IPS-20b (cell line): ENCODE data around the gene TRPM3.

Experiments used
- H3K27ac ChIP-seq: one replicate; pipeline ENCODE4 v1.5.1; 2013; ENCODE audit warnings: low read length
- H3K27me3 ChIP-seq: 2 replicates; pipeline ENCODE4 v1.6.1; 2013; ENCODE audit warnings: mild to moderate bottlenecking, low read length, inconsistent platforms; ENCODE audit not compliant: insufficient read depth
- H3K36me3 ChIP-seq: 2 replicates; pipeline ENCODE4 v1.6.1; 2013; ENCODE audit warnings: low read depth, mild to moderate bottlenecking, inconsistent platforms, low read length, moderate library complexity; ENCODE audit not compliant: insufficient read depth
- H3K4me1 ChIP-seq: 2 replicates; pipeline ENCODE4 v1.6.1; 2013; ENCODE audit warnings: mild to moderate bottlenecking, control low read depth, inconsistent platforms, low read length, moderate library complexity; ENCODE audit not compliant: insufficient read depth
- H3K4me3 ChIP-seq: 2 replicates; pipeline ENCODE4 v1.5.1; 2013; ENCODE audit warnings: mild to moderate bottlenecking, low read length, inconsistent platforms
- H3K9ac ChIP-seq: 2 replicates; pipeline ENCODE4 v1.6.1; 2013; ENCODE audit warnings: low read depth, mild to moderate bottlenecking, inconsistent platforms, low read length, moderate library complexity
- H3K9me3 ChIP-seq: 2 replicates; pipeline ENCODE4 v1.6.1; 2013; ENCODE audit warnings: mild to moderate bottlenecking, low read depth, low read length, inconsistent platforms; ENCODE audit not compliant: insufficient read depth

Gene TRPM3

GRCh38 chr9:70588381-70588780 is 533.0 kb downstream of the TRPM3 start:
- Histone ChIP-seq H3K36me3 (no peaks in the 10 kb centered on the region), H3K4me3 (no peak overlapping the region), H3K4me1 (no peaks in the 10 kb centered on the region), H3K9ac (no peak overlapping the region), H3K9me3 (no peaks in the 10 kb centered on the region), H3K27ac (no peak overlapping the region), H3K27me3 (no peaks in the 10 kb centered on the region)

GRCh38 chr9:70587201-70587600 is 534.2 kb downstream of the TRPM3 start:
- Histone ChIP-seq H3K27ac (no peak overlapping the region), H3K9me3 (no peaks in the 10 kb centered on the region), H3K27me3 (no peaks in the 10 kb centered on the region), H3K4me1 (no peaks in the 10 kb centered on the region), H3K9ac (no peak overlapping the region), H3K4me3 (no peak overlapping the region), H3K36me3 (no peaks in the 10 kb centered on the region)

- Histone ChIP-seq H3K9ac (no peak overlapping the region), H3K4me1 (no peaks in the 10 kb centered on the region), H3K36me3 (no peaks in the 10 kb centered on the region), H3K9me3 (no peaks in the 10 kb centered on the region), H3K27me3 (no peaks in the 10 kb centered on the region), H3K4me3 (no peak overlapping the region), H3K27ac (no peak overlapping the region)
Measured at GRCh38 chr9:70586476-70586875, 534.9 kb downstream of the TRPM3 start.

GRCh38 chr9:70581955-70582350 is 539.5 kb downstream of the TRPM3 start:
- H3K27me3 ChIP-seq: no peaks in the 10 kb centered on the region
- H3K9ac ChIP-seq: no peak overlapping the region
- no peak overlapping the region for H3K4me3 ChIP-seq
- no peaks in the 10 kb centered on the region for H3K9me3 ChIP-seq
- no peaks in the 10 kb centered on the region for H3K36me3 ChIP-seq
- H3K4me1 ChIP-seq: no peaks in the 10 kb centered on the region
- H3K27ac ChIP-seq: no peak overlapping the region

GRCh38 chr9:70581214-70581954 is 540.0 kb downstream of the TRPM3 start:
- Histone ChIP-seq H3K9ac (no peak overlapping the region), H3K4me3 (no peak overlapping the region), H3K27ac (no peak overlapping the region), H3K36me3 (no peaks in the 10 kb centered on the region), H3K4me1 (no peaks in the 10 kb centered on the region), H3K27me3 (no peaks in the 10 kb centered on the region), H3K9me3 (no peaks in the 10 kb centered on the region)

- Histone ChIP-seq H3K27ac (no peak overlapping the region), H3K4me1 (no peaks in the 10 kb centered on the region), H3K4me3 (no peak overlapping the region)
Measured at GRCh38 chr9:70580606-70581195, 540.7 kb downstream of the TRPM3 start.

GRCh38 chr9:70579686-70580085 is 541.7 kb downstream of the TRPM3 start:
- Histone ChIP-seq H3K9ac (no peak overlapping the region), H3K36me3 (no peaks in the 10 kb centered on the region), H3K27me3 (no peaks in the 10 kb centered on the region), H3K27ac (no peak overlapping the region), H3K4me1 (no peaks in the 10 kb centered on the region), H3K4me3 (no peak overlapping the region), H3K9me3 (no peaks in the 10 kb centered on the region)

More at GRCh38 chr9:70580606-70581195, 540.7 kb downstream of the TRPM3 start:
- Histone ChIP-seq H3K27me3 (no peaks in the 10 kb centered on the region), H3K36me3 (no peaks in the 10 kb centered on the region), H3K9me3 (no peaks in the 10 kb centered on the region), H3K9ac (no peak overlapping the region)

- H3K4me1 ChIP-seq: 0 out of 2 replicates have a peak, but pooled peaks cover 2% of the 10 kb centered on the region
- no peaks in the 10 kb centered on the region for H3K36me3 ChIP-seq
- no peak overlapping the region for H3K4me3 ChIP-seq
- H3K27ac ChIP-seq: no peak overlapping the region
- no peaks in the 10 kb centered on the region for H3K27me3 ChIP-seq
- H3K9me3 ChIP-seq: no peaks in the 10 kb centered on the region
- no peak overlapping the region for H3K9ac ChIP-seq
Measured at GRCh38 chr9:70578720-70579119, 542.7 kb downstream of the TRPM3 start.

- no peaks in the 10 kb centered on the region for H3K9me3 ChIP-seq
- H3K4me1 ChIP-seq: 0 out of 2 replicates have a peak, but pooled peaks cover 2% of the 10 kb centered on the region
- H3K4me3 ChIP-seq: no peak overlapping the region
- no peak overlapping the region for H3K9ac ChIP-seq
- no peaks in the 10 kb centered on the region for H3K27me3 ChIP-seq
- H3K27ac ChIP-seq: no peak overlapping the region
- H3K36me3 ChIP-seq: no peaks in the 10 kb centered on the region
Measured at GRCh38 chr9:70577671-70578070, 543.8 kb downstream of the TRPM3 start.

GRCh38 chr9:70576116-70576515 is 545.3 kb downstream of the TRPM3 start:
- Histone ChIP-seq H3K9ac (no peak overlapping the region), H3K4me1 (0 out of 2 replicates have a peak, but pooled peaks cover 2% of the 10 kb centered on the region), H3K36me3 (no peaks in the 10 kb centered on the region), H3K4me3 (no peak overlapping the region), H3K27me3 (no peaks in the 10 kb centered on the region), H3K27ac (no peak overlapping the region), H3K9me3 (no peaks in the 10 kb centered on the region)

GRCh38 chr9:70574151-70574837 is 547.1 kb downstream of the TRPM3 start:
- Histone ChIP-seq H3K4me3 (no peak overlapping the region), H3K27me3 (no peaks in the 10 kb centered on the region), H3K36me3 (no peaks in the 10 kb centered on the region), H3K9me3 (no peaks in the 10 kb centered on the region), H3K4me1 (0 out of 2 replicates have a peak, but pooled peaks cover 2% of the 10 kb centered on the region), H3K27ac (no peak overlapping the region), H3K9ac (no peak overlapping the region)

GRCh38 chr9:70573308-70573707 is 548.1 kb downstream of the TRPM3 start:
- H3K4me1 ChIP-seq: 0 out of 2 replicates have a peak, but pooled peaks cover 2% of the 10 kb centered on the region
- no peaks in the 10 kb centered on the region for H3K36me3 ChIP-seq
- H3K9ac ChIP-seq: no peak overlapping the region
- H3K27me3 ChIP-seq: no peaks in the 10 kb centered on the region
- no peak overlapping the region for H3K27ac ChIP-seq
- no peak overlapping the region for H3K4me3 ChIP-seq
- H3K9me3 ChIP-seq: no peaks in the 10 kb centered on the region
